Measurements from ENCODE around the gene PTCHD4. TPM values are rescaled to one million over a fixed set of nuclear protein-coding genes. Genes with fewer than 3 reads are reported as not detected.

Gene PTCHD4
- total RNA-seq, 1 experiment from 2014 or later: 0.96 TPM

- no peak overlapping the region for H3T11ph ChIP-seq (ENCODE audit: low read length)
- H3K56ac ChIP-seq (ENCODE audit: insufficient read length, low read depth, low read length): no peak overlapping the region
- peak overlapping the region; percentile 76 for H3K18ac ChIP-seq (ENCODE audit: insufficient read length, low read depth, low read length)
- H4K5ac ChIP-seq (ENCODE audit: insufficient read length, low read depth, low read length): no peak overlapping the region
- no peaks in the 10 kb centered on the region for H3K9me3 ChIP-seq (ENCODE audit: control insufficient read depth, low read depth, low read length)
- Mint-ChIP-seq H3K27ac (no peak overlapping the region), H3K27me3 (ENCODE audit: low read depth) (peaks cover 50% of the 10 kb centered on the region), H3K36me3 (ENCODE audit: insufficient read depth in 1 of 3, low read depth in 3 of 3) (no peaks in the 10 kb centered on the region), H3K4me1 (peaks cover 10 to 18% of the 10 kb centered on the region in 2 experiments), H3K4me3 (peak overlapping the region; percentile 72 to 84), H3K9me3 (no peaks in the 10 kb centered on the region)
- peaks cover under 1% of the 10 kb centered on the region; the same call in 1 of the 2 replicates for H3K4me1 ChIP-seq (ENCODE audit: insufficient read depth, low read length)
- peaks cover 7% of the 10 kb centered on the region for H3K23me2 ChIP-seq (ENCODE audit: insufficient read length, low read depth, low read length, poor library complexity, severe bottlenecking)
- no peak overlapping the region for H2BK5ac ChIP-seq (ENCODE audit: insufficient read length, low read length)
- peak overlapping the region; percentile 81; the same call in 1 of the 2 replicates for H3K14ac ChIP-seq (ENCODE audit: insufficient read depth, low read length)
- peak overlapping the region; percentile 70 for H3K4me2 ChIP-seq (ENCODE audit: insufficient read depth, insufficient read length, low read length)
- no peak overlapping the region for H2AFZ ChIP-seq (ENCODE audit: low read length)
- H2BK15ac ChIP-seq (ENCODE audit: low read depth, low read length): no peak overlapping the region
- no peaks in the 10 kb centered on the region for H4K20me1 ChIP-seq (ENCODE audit: control insufficient read depth, insufficient read depth, insufficient read length)
- H3K27me3 ChIP-seq (ENCODE audit: insufficient read depth, low read length): peaks cover 14% of the 10 kb centered on the region; the same call in 1 of the 2 replicates
- no peak overlapping the region for H3K9ac ChIP-seq (ENCODE audit: extremely low read depth, insufficient read length, low read length)
- no peak overlapping the region for H3K23ac ChIP-seq (ENCODE audit: insufficient read length, low read depth, low read length)
- H4K8ac ChIP-seq (replicated peaks; ENCODE audit: insufficient read length, low read depth, low read length): no peak overlapping the region
- no peak overlapping the region for H2BK20ac ChIP-seq (ENCODE audit: low read depth, low read length, poor library complexity, severe bottlenecking)
- no peak overlapping the region for H3K27ac ChIP-seq (ENCODE audit: insufficient read length, low read depth, low read length)
- H2BK120ac ChIP-seq (ENCODE audit: low read depth, low read length, poor library complexity, severe bottlenecking): no peak overlapping the region
- TF ChIP-seq CTCF (conservative IDR thresholded peaks at IDR 0.05): no peak
- H3K79me1 ChIP-seq (ENCODE audit: insufficient read depth, low read depth, low read length, poor library complexity, severe bottlenecking): no peaks in the 10 kb centered on the region
- no peak overlapping the region for H2BK12ac ChIP-seq (ENCODE audit: insufficient read length, low read depth, low read length)
- H4K91ac ChIP-seq (ENCODE audit: insufficient read length, low read depth, low read length): no peak overlapping the region
- DNase-seq: peak; percentile 46
- no CpG with 5 or more reads among the region's 64 CpGs for WGBS (ENCODE audit: extremely low coverage, insufficient read length, low lambda C conversion rate)
- H3K79me2 ChIP-seq (ENCODE audit: insufficient read depth, low read length): no peaks in the 10 kb centered on the region
- no peak overlapping the region for H3K4ac ChIP-seq (ENCODE audit: low read depth, low read length)
- H2AK5ac ChIP-seq (ENCODE audit: insufficient read length, low read length): no peak overlapping the region
Observed at GRCh38 chr6:48068278-48069251, 42.4 kb downstream of the PTCHD4 start.
